Measurements from ENCODE around the gene CGB2.
"Not testable (repeated sequence)": the region's sequence is repeated elsewhere in the genome, so short reads cannot be mapped to it uniquely, and the experiment has no call there.

The CGB2 gene

DNA sequence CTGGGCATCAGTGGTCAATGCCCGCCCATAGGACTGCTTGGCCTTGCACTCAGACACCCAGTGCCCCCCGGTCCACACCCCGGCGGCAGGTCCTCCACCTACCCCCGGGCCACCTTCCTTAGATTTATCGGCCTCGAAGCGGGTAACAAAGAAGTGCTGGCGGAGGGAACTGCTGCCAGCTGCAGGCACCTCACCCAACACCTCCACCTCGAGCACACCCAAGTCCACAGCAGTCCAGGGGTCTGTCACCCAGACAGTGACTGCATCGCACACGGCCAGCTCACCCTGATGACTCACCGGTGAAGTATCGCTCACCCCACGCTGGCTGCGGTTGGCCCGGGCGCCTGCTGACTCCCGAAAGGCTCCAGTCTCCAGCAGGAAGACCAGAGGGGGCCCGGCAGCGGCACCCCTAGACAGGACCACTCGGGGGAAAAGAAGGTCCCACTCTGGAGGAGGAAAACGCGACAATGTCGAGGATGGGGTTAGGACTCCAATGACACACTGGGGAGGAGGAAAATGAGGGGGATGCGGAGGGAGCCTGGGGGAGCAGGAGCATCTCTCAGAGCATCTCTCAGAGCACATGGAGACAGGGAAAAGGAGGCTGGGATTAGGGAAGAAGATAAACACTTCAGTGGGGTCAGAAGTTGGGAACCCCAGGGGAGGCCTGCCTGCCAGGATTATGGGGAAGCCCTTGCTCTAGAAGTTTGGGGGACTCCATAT, 7.0 kb downstream of the CGB2 start:
- not testable (repeated sequence) for DNase-seq

GRCh38 chr19:49039736-49040135, 8.0 kb downstream of the CGB2 start:
- not testable (repeated sequence) for DNase-seq

- DNase-seq, result no peak
Observed at GRCh38 chr19:49042177-49042576, 10.5 kb downstream of the CGB2 start.

DNA sequence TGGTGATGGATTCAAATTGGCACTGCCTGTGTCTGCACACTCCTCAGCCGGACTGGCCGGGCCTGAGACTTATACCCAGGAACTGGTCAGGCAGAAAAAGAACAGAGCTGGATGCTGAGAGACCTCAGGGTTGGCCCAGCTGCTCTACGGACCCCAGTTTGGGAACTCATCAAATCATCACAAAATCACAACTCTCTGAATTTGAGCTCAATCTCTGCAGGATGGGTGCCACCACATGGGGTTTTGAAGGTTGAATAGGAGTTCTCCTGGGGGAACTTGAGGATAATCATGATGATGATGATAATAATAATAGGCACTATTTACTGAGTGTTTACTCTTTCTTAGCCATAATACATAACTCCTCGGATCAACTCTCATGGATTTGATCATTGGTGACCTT, 11.0 kb downstream of the CGB2 start:
- DNase-seq, result not testable (repeated sequence)

GRCh38 chr19:49043548-49043947, 11.9 kb downstream of the CGB2 start, which contains the start of gene CGB5:
Gene CGB5 (plus strand): TSS chr19:49043848. CDS start chr19:49044210, 362 bp downstream.
- DNase-seq, result not testable (repeated sequence)

- not testable (repeated sequence) for DNase-seq
Observed at GRCh38 chr19:49049011-49049410, 17.3 kb downstream of the CGB2 start, which contains the start of gene CGB8. Gene CGB8 (minus strand): TSS chr19:49049111. CDS start chr19:49048739, 372 bp downstream.

DNA sequence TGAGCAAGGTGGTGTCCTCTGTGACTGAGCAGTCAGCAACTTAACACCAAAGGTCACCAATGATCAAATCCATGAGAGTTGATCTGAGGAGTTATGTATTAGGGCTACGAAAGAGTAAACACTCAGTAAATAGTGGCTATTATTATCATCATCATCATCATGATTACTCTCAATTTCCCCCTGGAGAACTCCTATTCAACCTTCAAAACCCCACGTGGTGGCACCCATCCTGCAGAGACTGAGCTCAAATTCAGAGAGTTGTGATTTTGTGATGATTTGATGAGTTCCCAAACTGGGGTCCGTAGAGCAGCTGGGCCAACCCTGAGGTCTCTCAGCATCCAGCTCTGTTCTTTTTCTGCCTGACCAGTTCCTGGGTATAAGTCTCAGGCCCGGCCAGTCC, 18.1 kb downstream of the CGB2 start:
- not testable (repeated sequence) for DNase-seq

DNA sequence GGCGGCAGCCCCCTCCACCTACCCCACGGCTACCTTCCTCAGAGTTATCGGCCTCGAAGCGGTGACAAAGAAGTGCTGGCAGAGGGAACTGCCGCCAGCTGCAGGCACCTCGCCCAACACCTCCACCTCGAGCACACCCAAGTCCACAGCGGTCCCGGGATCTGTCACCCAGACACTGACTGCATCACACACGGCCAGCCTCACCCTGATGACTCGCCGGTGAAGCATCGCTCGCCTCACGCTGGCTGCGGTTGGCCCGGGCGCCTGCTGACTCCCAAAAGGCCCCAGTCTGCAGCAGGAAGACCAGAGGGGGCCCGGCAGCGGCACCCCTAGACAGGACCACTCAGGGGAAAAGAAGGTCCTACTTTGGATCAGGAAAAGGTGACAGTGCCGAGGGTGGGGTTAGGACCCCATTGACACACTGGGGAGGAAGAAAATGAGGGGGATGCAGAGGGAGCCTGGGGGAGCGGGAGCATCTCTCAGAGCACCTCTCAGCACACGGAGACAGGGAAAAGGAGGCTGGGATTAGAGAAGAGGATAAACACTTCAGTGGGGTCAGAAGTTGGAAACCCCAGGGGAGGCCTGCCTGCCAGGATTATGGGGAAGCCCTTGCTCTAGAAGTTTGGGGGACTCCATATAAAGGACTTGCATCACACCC, 18.8 kb downstream of the CGB2 start:
- DNase-seq, result not testable (repeated sequence)

DNA sequence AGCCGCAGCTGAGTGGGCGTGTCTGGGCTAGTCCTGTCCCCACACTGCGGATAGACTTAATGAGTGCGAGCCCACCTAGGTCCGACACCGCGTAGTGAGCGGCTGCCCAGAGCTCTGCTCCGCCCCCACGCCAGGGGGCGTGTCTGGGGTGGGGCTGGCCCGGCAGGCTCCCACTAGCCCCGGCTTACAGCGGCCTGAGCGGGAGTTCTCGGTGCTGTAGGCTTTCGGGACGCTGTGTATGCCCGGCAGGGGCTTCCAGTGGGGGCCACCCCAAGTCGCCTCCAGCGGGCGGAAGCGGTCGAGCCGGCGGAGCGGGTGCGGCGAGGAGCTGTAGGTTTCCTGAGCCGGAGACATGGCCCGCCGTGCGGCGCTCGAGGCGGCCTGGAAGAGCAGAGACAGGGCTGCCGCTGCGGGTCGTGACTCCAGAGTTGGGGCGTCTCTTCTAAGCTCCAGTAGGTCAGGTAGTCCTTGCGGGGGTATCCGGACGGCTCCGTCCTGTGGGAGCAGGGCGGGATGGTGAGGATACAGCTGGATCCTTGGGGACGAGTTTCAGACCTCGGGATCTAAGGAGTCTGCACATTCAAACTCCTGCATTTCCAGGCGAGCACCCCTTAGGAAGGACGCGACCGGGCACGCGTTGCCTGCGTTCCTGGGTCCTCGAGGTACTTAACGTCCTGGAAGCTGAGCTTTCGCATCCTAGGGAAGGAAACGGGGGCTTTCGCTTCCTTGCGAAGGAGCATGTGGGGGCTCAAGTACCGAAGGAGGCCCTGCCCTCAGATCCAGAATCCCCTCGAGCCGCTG, 24.6 kb downstream of the CGB2 start:
- peak in 1 of 2 experiments; percentile 60 for DNase-seq

GRCh38 chr19:49056902-49057596, 25.4 kb downstream of the CGB2 start:
- DNase-seq, result not testable (repeated sequence)

GRCh38 chr19:49057636-49058234, 26.0 kb downstream of the CGB2 start, which contains the start of gene CGB7:
Gene CGB7 (minus strand): TSS chr19:49057749. CDS start chr19:49055375, 2,374 bp downstream.
- peak in 1 of 2 experiments; percentile 42 for DNase-seq

- DNase-seq, result peak in 1 of 2 experiments; percentile 41
Observed at GRCh38 chr19:49058562-49058961, 26.9 kb downstream of the CGB2 start.

DNA sequence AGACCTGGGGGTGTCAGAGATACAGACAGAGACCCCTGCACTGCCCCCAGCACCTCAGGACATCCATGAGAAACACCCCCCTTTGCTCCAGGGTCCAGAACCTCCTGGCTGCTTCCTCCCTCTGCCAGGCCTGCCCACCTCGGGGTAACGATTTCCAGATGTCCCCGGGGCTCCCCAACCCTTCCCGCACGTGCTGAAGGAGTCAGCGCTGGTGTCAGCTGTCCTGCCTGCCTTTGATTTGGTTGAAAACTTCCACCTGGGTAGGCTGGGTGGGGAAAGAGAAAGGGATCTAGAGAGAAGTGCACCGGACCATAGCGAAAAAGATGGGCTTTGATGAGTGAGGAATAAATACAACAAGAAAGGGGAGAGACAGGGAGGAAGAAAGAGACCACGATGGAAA, 27.4 kb downstream of the CGB2 start:
- no peak for DNase-seq

- DNase-seq, result no peak
Observed at GRCh38 chr19:49061000-49061399, 29.3 kb downstream of the CGB2 start.

GRCh38 chr19:49061445-49061844, 29.8 kb downstream of the CGB2 start:
- DNase-seq, result no peak

GRCh38 chr19:49064029-49064629, 32.4 kb downstream of the CGB2 start:
- DNase-seq, result no peak

GRCh38 chr19:49064768-49065611, 33.3 kb downstream of the CGB2 start, which contains the start of gene NTF4:
Gene NTF4 (minus strand): TSS chr19:49064818. CDS start chr19:49061997, 2,821 bp downstream.
- peak in 1 of 2 experiments; percentile 67 for DNase-seq

GRCh38 chr19:49065905-49066512, 34.3 kb downstream of the CGB2 start:
- DNase-seq, result no peak

- DNase-seq, result no peak
Observed at GRCh38 chr19:49067554-49067953, 35.9 kb downstream of the CGB2 start.

DNA sequence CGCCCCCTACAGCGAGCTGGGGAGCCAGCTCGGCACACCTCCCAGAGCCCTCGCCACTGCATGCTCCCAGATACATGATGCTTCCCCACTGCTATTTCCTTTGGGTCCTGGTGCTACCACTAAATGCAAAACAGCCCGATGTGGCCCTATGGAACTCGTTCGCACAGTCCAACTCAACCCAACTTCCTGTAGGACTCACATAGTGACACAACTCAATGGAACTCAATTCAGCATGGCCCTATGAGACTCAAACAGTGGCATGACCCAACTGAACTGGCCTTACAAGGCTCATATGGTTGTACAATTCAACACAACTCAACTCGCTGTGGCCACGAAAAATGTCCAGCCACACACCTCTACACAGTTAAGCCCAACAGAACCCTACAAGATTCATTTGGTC, 37.3 kb downstream of the CGB2 start:
- no peak for DNase-seq

Data from NCI-H526 (cell line).